ENCODE data around the gene FAN1. TPM values are rescaled to one million over a fixed set of nuclear protein-coding genes. Genes with fewer than 3 reads are reported as not detected.

FAN1 gene
- total and polyA plus RNA-seq, 4 experiments from 2014 or later, result 7.5 to 25.9 (median 16.8) TPM

GRCh38 chr15:30926161-30926560 lies 22.4 kb downstream of the FAN1 start:
- no peak overlapping the region for H3K4me3 Mint-ChIP-seq
- H3K4me1 Mint-ChIP-seq, result no peaks in the 10 kb centered on the region
- Histone ChIP-seq H3K27me3 (ENCODE audit: insufficient read depth, low read length) (no peaks in the 10 kb centered on the region), H3K36me3 (ENCODE audit: insufficient read depth, low read length) (peaks cover 57% of the 10 kb centered on the region), H3K4me3 (ENCODE audit: low read length in 2 of 2) (no peak overlapping the region), H3K27ac (ENCODE audit: low read depth, low read length) (no peak overlapping the region), H3K4me1 (ENCODE audit: insufficient read depth, low read length) (no peaks in the 10 kb centered on the region), H3K9me3 (ENCODE audit: control insufficient read depth in 1 of 2, low read length in 2 of 2) (no peaks in the 10 kb centered on the region)
- no peaks in the 10 kb centered on the region for H3K9me3 Mint-ChIP-seq
- no peaks in the 10 kb centered on the region for H3K27me3 Mint-ChIP-seq
- intact Hi-C loops (cut with micrococcal nuclease), result no loop called here
- POLR2A ChIA-PET (ENCODE audit: partially characterized antibody), result no interaction called here
- no peak for DNase-seq
- no peak overlapping the region for H3K27ac Mint-ChIP-seq
- CTCF ChIA-PET (ENCODE audit: partially characterized antibody), result no interaction called here
- H3K36me3 Mint-ChIP-seq, result peaks cover 33 to 78% of the 10 kb centered on the region in 2 donors

- intact Hi-C loops (cut with micrococcal nuclease), result no loop called here
- ChIA-PET POLR2A (ENCODE audit: partially characterized antibody) (no interaction called here), CTCF (ENCODE audit: partially characterized antibody) (no interaction called here)
- peaks cover 39 to 74% of the 10 kb centered on the region in 2 donors for H3K36me3 Mint-ChIP-seq
- no peaks in the 10 kb centered on the region for H3K9me3 ChIP-seq (ENCODE audit: control insufficient read depth in 1 of 2, low read length in 2 of 2)
- H3K36me3 ChIP-seq (ENCODE audit: insufficient read depth, low read length), result peaks cover 50% of the 10 kb centered on the region
- H3K4me1 Mint-ChIP-seq, result peaks cover 0 to under 1% (median 0%) of the 10 kb centered on the region in 4 donors
- H3K4me1 ChIP-seq (ENCODE audit: insufficient read depth, low read length), result no peaks in the 10 kb centered on the region
- no peak for DNase-seq
- no peak overlapping the region for H3K4me3 Mint-ChIP-seq
- no peaks in the 10 kb centered on the region for H3K27me3 ChIP-seq (ENCODE audit: insufficient read depth, low read length)
- no peak overlapping the region for H3K4me3 ChIP-seq (ENCODE audit: low read length in 2 of 2)
- no peaks in the 10 kb centered on the region for H3K27me3 Mint-ChIP-seq
- no peaks in the 10 kb centered on the region for H3K9me3 Mint-ChIP-seq
- no peak overlapping the region for H3K27ac ChIP-seq (ENCODE audit: low read depth, low read length)
- peak overlapping the region in 2 of 7 donors; percentile 13 to 15 for H3K27ac Mint-ChIP-seq
Measured at GRCh38 chr15:30927148-30927761, 23.5 kb downstream of the FAN1 start.

- H3K27me3 ChIP-seq (ENCODE audit: insufficient read depth, low read length), result no peaks in the 10 kb centered on the region
- H3K9me3 Mint-ChIP-seq, result no peaks in the 10 kb centered on the region
- H3K27ac ChIP-seq (ENCODE audit: low read depth, low read length), result no peak overlapping the region
- H3K4me3 ChIP-seq (ENCODE audit: low read length in 2 of 2), result no peak overlapping the region
- H3K27me3 Mint-ChIP-seq, result no peaks in the 10 kb centered on the region
- H3K36me3 ChIP-seq (ENCODE audit: insufficient read depth, low read length), result peaks cover 50% of the 10 kb centered on the region
- H3K27ac Mint-ChIP-seq, result no peak overlapping the region
- DNase-seq, result no peak
- intact Hi-C loops (cut with micrococcal nuclease), result no loop called here
- H3K36me3 Mint-ChIP-seq, result peaks cover 37 to 69% of the 10 kb centered on the region in 2 donors
- no peaks in the 10 kb centered on the region for H3K9me3 ChIP-seq (ENCODE audit: control insufficient read depth in 1 of 2, low read length in 2 of 2)
- POLR2A ChIA-PET (ENCODE audit: partially characterized antibody), result no interaction called here
- no peak overlapping the region for H3K4me3 Mint-ChIP-seq
- CTCF ChIA-PET (ENCODE audit: partially characterized antibody), result no interaction called here
- no peaks in the 10 kb centered on the region for H3K4me1 ChIP-seq (ENCODE audit: insufficient read depth, low read length)
- peaks cover 1 to 4% (median 3%) of the 10 kb centered on the region in 4 donors for H3K4me1 Mint-ChIP-seq
Measured at GRCh38 chr15:30928076-30928475, 24.4 kb downstream of the FAN1 start.

DNA sequence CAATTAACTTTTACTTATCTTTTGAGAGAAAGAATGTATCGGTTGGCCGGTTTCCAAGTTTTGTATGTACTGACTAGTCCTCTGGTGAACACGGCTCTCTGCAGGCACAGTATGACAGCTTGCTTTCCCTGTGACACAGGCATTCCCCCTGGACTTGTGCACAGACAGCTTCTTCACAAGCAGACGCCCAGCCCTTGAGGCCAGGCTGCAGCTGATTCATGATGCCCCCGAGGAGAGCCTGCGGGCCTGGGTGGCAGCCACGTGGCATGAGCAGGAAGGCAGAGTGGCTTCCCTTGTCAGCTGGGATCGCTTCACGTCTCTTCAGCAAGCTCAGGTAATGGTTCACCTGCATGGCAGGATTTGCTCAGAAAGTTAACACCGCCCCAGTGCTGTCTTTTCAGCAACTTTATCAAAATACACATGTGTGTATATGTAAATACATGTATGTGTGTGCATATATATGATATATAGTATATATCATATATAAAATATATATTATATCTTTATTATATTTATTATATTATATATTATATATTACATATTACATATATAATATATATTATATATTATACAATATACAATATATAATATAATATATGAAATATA lies 25.5 kb downstream of the FAN1 start:
- H3K4me1 Mint-ChIP-seq, result peaks cover 4 to 10% (median 6%) of the 10 kb centered on the region in 4 donors
- no peak overlapping the region for H3K4me3 Mint-ChIP-seq
- no peaks in the 10 kb centered on the region for H3K4me1 ChIP-seq (ENCODE audit: insufficient read depth, low read length)
- H3K9me3 Mint-ChIP-seq, result no peaks in the 10 kb centered on the region
- peaks cover 45% of the 10 kb centered on the region for H3K36me3 ChIP-seq (ENCODE audit: insufficient read depth, low read length)
- peaks cover 35 to 67% of the 10 kb centered on the region in 2 donors for H3K36me3 Mint-ChIP-seq
- H3K9me3 ChIP-seq (ENCODE audit: control insufficient read depth in 1 of 2, low read length in 2 of 2), result no peaks in the 10 kb centered on the region
- no peaks in the 10 kb centered on the region for H3K27me3 ChIP-seq (ENCODE audit: insufficient read depth, low read length)
- H3K27ac Mint-ChIP-seq, result peak overlapping the region in 1 of 7 donors; percentile 19
- no peak overlapping the region for H3K27ac ChIP-seq (ENCODE audit: low read depth, low read length)
- no peak for DNase-seq
- CTCF ChIA-PET (ENCODE audit: partially characterized antibody), result no interaction called here
- no peaks in the 10 kb centered on the region for H3K27me3 Mint-ChIP-seq
- no peak overlapping the region for H3K4me3 ChIP-seq (ENCODE audit: low read length in 2 of 2)
- POLR2A ChIA-PET (ENCODE audit: partially characterized antibody), result interaction anchor here (0.6 kb wide), 1 partner anchor 9 kb away, joined by 3 read pairs; no protein-coding TSS in a partner anchor
- intact Hi-C loops (cut with micrococcal nuclease), result no loop called here

DNA sequence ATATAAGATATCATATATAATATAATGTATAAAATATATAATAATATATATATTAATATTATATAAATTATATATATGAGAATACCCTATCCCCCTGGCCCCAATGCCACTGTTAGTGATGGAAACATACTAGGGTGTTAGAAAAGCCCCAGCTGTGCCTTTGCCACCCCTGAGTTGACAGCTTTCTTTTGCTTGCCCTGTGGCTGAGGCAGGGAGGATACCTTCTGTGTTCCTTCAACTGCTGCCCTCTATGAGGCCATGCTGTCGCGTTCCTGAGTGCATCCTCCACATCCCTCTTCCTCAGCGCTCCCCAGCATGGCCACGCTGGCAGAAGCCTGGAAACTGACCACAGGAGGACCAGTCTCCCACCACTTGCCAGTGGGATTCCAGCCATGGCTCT lies 26.3 kb downstream of the FAN1 start:
- no peak overlapping the region for H3K4me3 ChIP-seq (ENCODE audit: low read length in 2 of 2)
- H3K4me1 Mint-ChIP-seq, result peaks cover 4 to 10% (median 6%) of the 10 kb centered on the region in 4 donors
- intact Hi-C loops (cut with micrococcal nuclease), result no loop called here
- peak overlapping the region in 1 of 7 donors; percentile 83 for H3K27ac Mint-ChIP-seq
- no peaks in the 10 kb centered on the region for H3K27me3 ChIP-seq (ENCODE audit: insufficient read depth, low read length)
- DNase-seq, result no peak
- CTCF ChIA-PET (ENCODE audit: partially characterized antibody), result no interaction called here
- H3K27ac ChIP-seq (ENCODE audit: low read depth, low read length), result no peak overlapping the region
- peaks cover 43 to 65% of the 10 kb centered on the region in 2 donors for H3K36me3 Mint-ChIP-seq
- peak overlapping the region in 1 of 8 donors; percentile 67 for H3K4me3 Mint-ChIP-seq
- no peaks in the 10 kb centered on the region for H3K4me1 ChIP-seq (ENCODE audit: insufficient read depth, low read length)
- peaks cover 37% of the 10 kb centered on the region for H3K36me3 ChIP-seq (ENCODE audit: insufficient read depth, low read length)
- POLR2A ChIA-PET (ENCODE audit: partially characterized antibody), result no interaction called here
- H3K9me3 ChIP-seq (ENCODE audit: control insufficient read depth in 1 of 2, low read length in 2 of 2), result no peaks in the 10 kb centered on the region
- H3K9me3 Mint-ChIP-seq, result no peaks in the 10 kb centered on the region
- no peaks in the 10 kb centered on the region for H3K27me3 Mint-ChIP-seq

DNA sequence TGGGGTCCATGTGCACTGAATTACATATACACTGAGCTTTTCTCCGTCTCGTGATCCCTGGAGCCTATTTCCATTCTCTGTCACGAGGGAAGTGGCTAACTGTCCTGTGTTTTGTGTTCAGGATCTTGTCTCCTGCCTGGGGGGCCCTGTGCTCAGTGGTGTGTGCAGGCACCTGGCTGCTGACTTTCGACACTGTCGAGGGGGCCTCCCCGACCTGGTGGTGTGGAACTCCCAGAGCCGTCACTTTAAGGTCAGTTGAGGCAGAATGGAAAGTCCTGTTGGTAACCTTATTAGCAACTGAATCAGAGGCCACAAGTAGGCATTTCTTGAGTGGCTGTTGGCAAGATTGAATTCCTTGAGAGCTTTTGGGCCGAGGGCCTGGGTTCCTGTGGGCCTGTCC lies 26.7 kb downstream of the FAN1 start:
- H3K9me3 ChIP-seq (ENCODE audit: control insufficient read depth in 1 of 2, low read length in 2 of 2), result no peaks in the 10 kb centered on the region
- DNase-seq, result no peak
- ChIA-PET POLR2A (ENCODE audit: partially characterized antibody) (no interaction called here), CTCF (ENCODE audit: partially characterized antibody) (interaction anchor here (1.0 kb wide), 1 partner anchor 36 kb away, joined by 3 read pairs; no protein-coding TSS in a partner anchor)
- no peak overlapping the region for H3K4me3 ChIP-seq (ENCODE audit: low read length in 2 of 2)
- peak overlapping the region in 1 of 8 donors; percentile 67 for H3K4me3 Mint-ChIP-seq
- peaks cover 4 to 10% (median 6%) of the 10 kb centered on the region in 4 donors for H3K4me1 Mint-ChIP-seq
- no peak overlapping the region for H3K27ac ChIP-seq (ENCODE audit: low read depth, low read length)
- H3K27me3 ChIP-seq (ENCODE audit: insufficient read depth, low read length), result no peaks in the 10 kb centered on the region
- intact Hi-C loops (cut with micrococcal nuclease), result no loop called here
- H3K27ac Mint-ChIP-seq, result no peak overlapping the region
- no peaks in the 10 kb centered on the region for H3K4me1 ChIP-seq (ENCODE audit: insufficient read depth, low read length)
- H3K36me3 Mint-ChIP-seq, result peaks cover 43 to 66% of the 10 kb centered on the region in 2 donors
- H3K27me3 Mint-ChIP-seq, result no peaks in the 10 kb centered on the region
- H3K9me3 Mint-ChIP-seq, result no peaks in the 10 kb centered on the region
- H3K36me3 ChIP-seq (ENCODE audit: insufficient read depth, low read length), result peaks cover 33% of the 10 kb centered on the region

GRCh38 chr15:30933293-30933692 lies 29.6 kb downstream of the FAN1 start:
- no peak overlapping the region for H3K4me3 ChIP-seq (ENCODE audit: low read length in 2 of 2)
- intact Hi-C loops (cut with micrococcal nuclease), result no loop called here
- ChIA-PET CTCF (ENCODE audit: partially characterized antibody) (no interaction called here), POLR2A (ENCODE audit: partially characterized antibody) (no interaction called here)
- H3K27ac ChIP-seq (ENCODE audit: low read depth, low read length), result no peak overlapping the region
- no peak overlapping the region for H3K4me3 Mint-ChIP-seq
- peak overlapping the region in 5 of 7 donors; percentile 10 to 66 (median 50) for H3K27ac Mint-ChIP-seq
- no peaks in the 10 kb centered on the region for H3K27me3 ChIP-seq (ENCODE audit: insufficient read depth, low read length)
- H3K4me1 ChIP-seq (ENCODE audit: insufficient read depth, low read length), result no peaks in the 10 kb centered on the region
- no peaks in the 10 kb centered on the region for H3K27me3 Mint-ChIP-seq
- H3K4me1 Mint-ChIP-seq, result peaks cover 4 to 10% (median 6%) of the 10 kb centered on the region in 4 donors
- H3K36me3 ChIP-seq (ENCODE audit: insufficient read depth, low read length), result peaks cover 31% of the 10 kb centered on the region
- H3K36me3 Mint-ChIP-seq, result peaks cover 48 to 61% of the 10 kb centered on the region in 2 donors
- no peak for DNase-seq
- no peaks in the 10 kb centered on the region for H3K9me3 ChIP-seq (ENCODE audit: control insufficient read depth in 1 of 2, low read length in 2 of 2)
- no peaks in the 10 kb centered on the region for H3K9me3 Mint-ChIP-seq

All from CD4-positive, alpha-beta memory T cell (primary cell).